HK-2 (cell line): ENCODE data around the gene CMKLR1.

ENCODE experiments used
- DNase-seq: peaks from one replicate; pipeline ENCODE4 v3.0.0-alpha.2; 2018; ENCODE audit not compliant: unreplicated experiment

Gene CMKLR1

DNA sequence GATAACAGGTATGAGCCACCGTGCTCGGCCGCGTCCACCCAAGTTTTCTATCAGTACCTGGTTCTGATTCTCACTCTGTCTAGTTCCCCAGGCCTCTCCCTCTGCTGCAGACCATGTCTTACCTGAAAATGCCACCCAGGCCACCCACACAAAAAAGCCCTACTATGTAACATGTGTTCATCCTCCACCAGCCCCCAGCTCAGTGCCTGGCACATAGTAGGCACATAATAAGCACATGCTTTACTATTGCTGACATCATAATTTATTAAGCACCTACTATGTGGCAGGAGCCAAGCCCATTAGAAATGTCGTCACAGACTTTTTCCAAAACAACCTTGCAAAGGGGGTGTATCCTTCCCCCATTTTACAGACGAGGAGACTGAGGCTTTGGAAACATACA lies 37.8 kb downstream of the CMKLR1 start:
- no peak for DNase-seq

GRCh38 chr12:108299980-108300696 lies 39.0 kb downstream of the CMKLR1 start:
- DNase-seq, result no peak

- DNase-seq, result no peak
These were observed 39.6 kb downstream of the CMKLR1 start for GRCh38 chr12:108299516-108299915.

- no peak for DNase-seq
These were observed 40.3 kb downstream of the CMKLR1 start for GRCh38 chr12:108298761-108299275.

DNA sequence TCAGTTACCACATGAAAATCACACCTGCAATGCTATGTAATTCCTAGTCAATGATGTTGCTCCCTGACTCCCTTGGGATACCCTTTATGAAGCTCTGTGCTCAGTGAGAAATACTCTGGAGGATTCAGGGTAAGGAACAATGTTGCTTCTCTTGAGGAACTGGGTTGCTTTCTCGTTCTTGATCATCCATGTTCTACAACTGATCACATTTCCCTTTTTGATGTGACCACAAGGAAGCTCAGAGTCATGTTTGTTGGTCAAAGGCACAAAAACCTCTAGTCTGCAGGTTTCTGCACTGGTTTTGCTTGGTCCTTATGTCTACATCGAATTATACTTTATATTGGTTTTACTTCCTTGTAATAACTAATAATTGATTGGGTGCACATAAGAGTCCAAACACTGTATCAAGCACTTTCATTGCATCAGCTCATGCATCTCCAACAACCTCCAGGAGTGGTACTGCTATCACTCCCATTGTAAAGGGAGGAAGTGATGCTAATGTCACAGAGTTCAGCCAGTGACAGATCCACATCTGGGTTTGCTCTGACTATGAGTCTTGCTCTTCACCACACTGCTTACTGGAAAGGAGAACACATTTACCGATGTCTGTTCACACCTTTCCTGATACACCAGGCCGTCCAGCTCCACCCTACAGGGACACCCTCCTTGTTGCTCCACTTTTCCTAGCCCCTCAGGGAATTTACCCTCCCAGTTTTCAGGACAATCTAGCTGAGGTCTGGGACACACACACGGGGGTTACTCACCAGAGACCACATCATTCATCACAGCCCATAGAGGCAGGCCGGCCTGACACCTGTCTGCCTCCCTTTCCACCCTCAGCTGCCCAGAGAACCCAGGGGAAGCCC lies 41.0 kb downstream of the CMKLR1 start:
- DNase-seq, result no peak

DNA sequence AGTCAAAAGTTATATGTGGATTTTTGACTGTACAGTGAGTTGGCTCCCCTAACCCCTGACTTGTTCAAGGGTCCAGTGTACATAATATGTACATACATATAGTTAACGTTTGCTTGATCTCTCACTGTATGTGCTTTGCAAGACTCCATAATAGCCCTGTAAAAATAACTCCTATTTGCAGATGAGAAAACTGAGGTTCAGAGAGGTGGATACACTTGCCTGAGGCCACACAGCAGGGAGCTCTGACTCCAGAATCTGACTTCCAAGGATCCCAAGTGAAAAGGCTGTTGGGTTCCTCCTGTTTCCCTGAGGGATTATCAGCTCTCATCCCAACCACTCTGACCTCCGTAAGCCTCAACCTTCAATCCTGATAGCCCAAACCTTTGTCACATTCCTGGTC lies 41.7 kb downstream of the CMKLR1 start:
- no peak for DNase-seq

DNA sequence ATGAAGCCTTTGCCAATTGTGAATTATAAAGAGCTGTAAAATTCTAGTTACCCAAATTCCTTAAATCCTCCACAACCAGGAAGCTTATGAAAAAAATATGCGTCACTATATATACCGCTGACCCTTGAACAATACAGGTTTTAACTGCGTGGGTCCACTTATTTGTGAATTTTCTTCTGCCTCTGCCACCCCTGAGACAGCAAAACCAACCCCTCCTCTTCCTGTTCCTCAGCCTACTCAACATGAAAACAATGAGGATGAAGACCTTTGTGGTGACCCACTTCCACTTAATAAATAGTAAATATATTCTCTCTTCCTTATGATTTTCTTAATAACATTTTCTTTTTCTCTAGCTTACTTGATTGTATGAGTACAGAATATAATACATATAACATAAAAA lies 42.2 kb downstream of the CMKLR1 start:
- DNase-seq, result no peak

GRCh38 chr12:108295641-108296040 lies 43.5 kb downstream of the CMKLR1 start:
- no peak for DNase-seq

DNA sequence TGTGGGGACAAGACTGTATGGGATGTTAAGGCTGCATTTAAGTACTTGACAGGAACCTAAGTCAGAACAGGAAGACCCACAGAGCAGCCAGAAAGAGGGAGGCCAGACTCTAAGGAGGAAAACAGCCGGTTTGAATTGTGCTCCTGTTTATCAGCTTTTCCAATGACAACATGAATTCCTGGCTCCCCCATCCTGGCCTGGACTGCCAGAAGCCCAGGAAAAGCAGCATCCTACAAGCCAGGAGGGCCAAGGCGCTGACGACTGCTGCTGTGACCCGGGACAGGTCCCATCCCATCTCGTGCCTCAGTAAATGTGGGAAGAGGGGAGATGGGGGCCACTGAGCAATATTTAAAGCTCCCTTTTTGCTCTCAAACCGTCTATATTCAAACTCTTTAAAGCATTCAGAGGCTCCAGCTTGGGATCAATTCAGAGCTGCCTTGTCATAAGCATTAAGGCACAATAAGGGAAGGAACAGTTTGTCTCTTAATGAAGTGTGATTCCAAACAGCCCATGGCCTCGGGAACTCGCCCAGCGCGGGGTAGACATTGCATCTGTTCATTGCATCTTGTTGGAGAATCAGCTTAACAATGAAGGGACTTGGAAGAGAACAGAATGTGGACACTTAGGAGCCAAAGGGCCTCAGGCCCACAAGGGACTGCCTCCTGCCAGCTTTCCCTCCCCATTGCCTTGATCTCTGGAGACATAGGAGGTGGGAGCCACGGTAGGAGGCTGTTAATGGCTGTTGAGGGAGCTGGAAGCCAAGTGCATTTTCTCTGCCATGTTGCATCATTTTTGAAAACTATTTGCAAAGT lies 49.6 kb downstream of the CMKLR1 start:
- DNase-seq, result no peak

DNA sequence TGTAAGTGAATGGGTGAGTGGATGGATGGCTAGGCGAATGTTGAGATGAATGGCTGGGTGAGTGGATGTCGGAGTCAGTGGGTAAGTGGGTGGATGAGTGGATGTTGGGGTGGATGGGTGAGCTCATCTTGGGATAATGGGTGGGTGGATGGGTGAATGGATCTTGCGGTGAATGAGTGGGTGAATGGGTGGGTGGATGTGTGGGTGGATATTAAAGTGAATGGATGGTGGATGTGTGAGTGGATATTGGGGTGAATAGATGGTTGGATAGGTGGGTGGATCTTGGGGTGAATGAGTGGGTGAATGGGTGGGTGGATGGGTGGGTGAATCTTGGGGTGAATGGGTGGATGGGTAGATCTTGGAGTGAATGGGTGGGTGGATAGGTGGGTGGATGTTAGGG lies 51.9 kb downstream of the CMKLR1 start:
- no peak for DNase-seq

- DNase-seq, result no peak
These were observed 54.1 kb downstream of the CMKLR1 start for GRCh38 chr12:108285016-108285415.

DNA sequence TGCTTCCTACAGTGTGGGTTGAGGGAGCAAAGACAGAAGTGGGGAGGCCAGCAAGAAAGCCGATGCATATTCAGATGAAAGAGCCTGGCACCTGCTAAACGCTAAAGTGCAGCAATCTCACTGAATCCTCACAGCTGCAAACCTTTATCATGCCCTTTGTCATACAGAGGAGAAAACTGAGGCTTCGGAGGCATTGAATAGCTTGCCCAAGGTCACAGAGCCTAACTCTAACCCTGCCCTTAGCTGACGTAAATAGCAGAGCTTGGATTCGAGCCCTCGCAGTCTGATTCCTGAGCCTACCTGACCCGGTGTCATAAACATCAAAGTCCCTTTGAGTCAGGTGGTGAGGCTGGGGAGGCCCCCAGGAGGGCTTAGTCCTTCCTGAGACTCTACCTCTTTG lies 54.9 kb downstream of the CMKLR1 start:
- no peak for DNase-seq

DNA sequence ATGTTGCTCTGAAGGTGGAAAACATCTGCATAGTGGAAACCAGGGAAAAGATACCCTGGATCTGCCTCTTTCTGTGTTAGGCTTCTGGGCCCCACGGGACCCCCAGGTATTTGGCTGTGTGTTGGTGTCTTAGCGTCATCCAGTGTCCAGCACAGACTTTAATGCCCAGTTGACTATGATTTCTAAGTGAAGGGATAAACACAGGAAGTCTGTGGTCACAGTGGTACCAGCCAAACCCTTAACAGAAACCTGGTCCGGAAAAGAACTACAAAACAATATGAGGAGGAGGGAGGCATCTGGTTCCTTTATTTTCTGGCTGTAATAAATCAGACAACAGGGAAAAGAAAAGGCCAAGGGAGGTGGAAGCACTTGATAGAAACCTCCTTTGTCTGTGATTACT lies 56.4 kb downstream of the CMKLR1 start:
- no peak for DNase-seq

DNA sequence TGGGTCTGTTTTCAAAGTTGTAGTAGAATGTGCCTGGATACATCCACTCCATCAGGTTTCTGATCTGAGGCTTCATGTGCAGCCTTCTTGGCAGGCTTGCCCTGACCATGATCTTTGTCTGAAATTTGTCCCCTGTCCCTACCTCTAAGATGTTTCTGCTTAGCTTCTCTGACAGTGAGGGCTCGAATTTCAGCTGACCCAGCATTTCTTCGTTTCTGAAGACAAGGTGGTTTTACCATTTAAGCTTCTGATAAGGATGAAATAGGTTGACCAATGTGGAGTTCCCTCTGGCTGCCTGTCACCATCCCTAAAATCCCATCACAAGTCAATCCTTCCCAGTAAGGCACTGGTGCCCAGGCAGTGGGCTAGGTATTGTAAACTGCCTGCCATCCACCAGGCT lies 57.0 kb downstream of the CMKLR1 start:
- DNase-seq, result no peak

DNA sequence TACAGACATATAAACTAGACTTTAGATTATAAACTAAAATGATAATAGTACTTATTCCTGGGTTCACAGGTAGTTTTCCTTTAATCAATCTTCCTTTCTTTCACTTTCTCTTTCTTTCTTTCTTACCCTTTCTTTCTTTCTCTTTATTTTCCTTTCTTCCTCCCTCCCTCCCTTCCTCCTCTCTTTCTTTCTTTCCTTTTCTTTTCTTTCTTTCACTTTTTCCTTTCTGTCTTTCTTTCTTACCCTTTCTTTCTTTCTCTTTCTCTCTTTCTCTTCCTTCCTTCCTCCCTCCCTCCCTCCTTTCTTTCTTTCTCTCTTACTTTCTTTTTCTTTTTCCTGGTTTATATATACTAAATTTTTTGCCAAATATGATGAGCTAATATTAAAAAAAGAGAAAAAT lies 61.5 kb downstream of the CMKLR1 start:
- no peak for DNase-seq

- no peak for DNase-seq
These were observed 65.9 kb downstream of the CMKLR1 start for GRCh38 chr12:108273217-108273616.

GRCh38 chr12:108271951-108272872 lies 66.9 kb downstream of the CMKLR1 start:
- DNase-seq, result no peak

DNA sequence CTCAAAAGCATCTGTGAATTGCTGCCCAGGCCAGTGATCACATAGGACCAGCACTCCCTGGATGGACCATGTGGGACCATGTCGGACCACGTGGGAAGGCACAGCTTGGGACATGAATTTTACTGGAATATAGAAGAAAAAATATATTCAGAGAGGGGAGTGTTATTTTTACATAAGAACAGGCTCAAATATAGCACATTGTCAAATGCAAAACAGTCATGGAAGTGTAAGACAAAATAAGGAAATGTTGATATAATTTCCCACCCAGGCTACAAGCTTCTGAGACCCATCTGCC lies 68.3 kb downstream of the CMKLR1 start:
- DNase-seq, result no peak

GRCh38 chr12:108270035-108270848 lies 68.9 kb downstream of the CMKLR1 start:
- no peak for DNase-seq

DNA sequence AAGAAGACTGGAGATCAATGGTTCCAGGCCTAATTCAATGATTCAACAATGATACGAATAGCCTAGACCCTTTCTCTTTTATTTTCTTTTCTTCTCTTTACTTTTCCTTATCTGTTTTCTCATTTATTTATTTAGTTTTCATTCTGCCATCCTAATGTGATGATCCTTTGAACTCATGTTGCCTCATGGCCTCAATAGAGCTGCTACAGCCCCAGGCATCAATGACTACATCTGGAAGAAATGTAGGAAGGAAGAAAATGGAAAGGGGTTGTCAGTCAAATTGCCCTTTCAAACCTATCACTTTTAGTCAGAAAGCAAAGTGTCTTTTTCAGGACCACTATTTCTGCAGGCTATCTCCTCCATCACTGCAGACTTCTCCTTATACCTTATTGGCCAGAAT lies 69.9 kb downstream of the CMKLR1 start:
- no peak for DNase-seq
